H1 (cell line): ENCODE results near the gene TEAD1. TPM values are rescaled to one million over a fixed set of nuclear protein-coding genes. Genes with fewer than 3 reads are reported as not detected.

Experiments used
- BCL11A ChIP-seq, 2 experiments: IDR thresholded peaks; one replicate each; pipeline ENCODE4 v1.6.1; 2011; ENCODE audit warnings: low read depth in 2 of 2, low read length in 2 of 2, mild to moderate bottlenecking in 2 of 2
- CBX5 ChIP-seq: fragments of 300-800, 300-1000 bp; sonication (generic); IDR thresholded peaks from 2 replicates; pipeline ENCODE4 v1.7.1; 2016; ENCODE audit warnings: antibody characterized with exemption, low read length, low read depth
- EGR1 ChIP-seq: IDR thresholded peaks from 2 replicates; pipeline ENCODE4 v1.6.1; 2011; ENCODE audit warnings: low read depth, low read length, borderline replicate concordance
- HDAC2 ChIP-seq, 2 experiments: fragments of 300-600 bp in 1 of 2; sonication (generic) in 1 of 2; IDR thresholded peaks; 2 replicates each; pipeline ENCODE4 v1.6.1; 2011 to 2012; ENCODE audit warnings: low read depth in 2 of 2, low read length in 2 of 2, mild to moderate bottlenecking in 2 of 2, moderate library complexity in 2 of 2, borderline replicate concordance in 1 of 2, inconsistent platforms in 1 of 2
- HDAC6 ChIP-seq: IDR thresholded peaks from one replicate; pipeline ENCODE4 v1.7.1; 2012; ENCODE audit warnings: low read depth, mild to moderate bottlenecking, inconsistent platforms, low read length, moderate library complexity
- KDM1A ChIP-seq: fragments of 200-600, 300-600 bp; sonication (generic); IDR thresholded peaks from 2 replicates; pipeline ENCODE4 v1.7.1; 2016; ENCODE audit warnings: mild to moderate bottlenecking, low read length, borderline replicate concordance
- PHF8 ChIP-seq: fragments of 200-600 bp; sonication (generic); conservative IDR thresholded peaks from 2 replicates; pipeline ENCODE4 v1.7.1; 2012; ENCODE audit warnings: low read depth, mild to moderate bottlenecking, inconsistent platforms, low read length, moderate library complexity
- POLR2AphosphoS5 ChIP-seq: IDR thresholded peaks from 2 replicates; pipeline ENCODE4 v1.6.1; 2011; ENCODE audit warnings: low read depth, low read length
- RFX5 ChIP-seq: IDR thresholded peaks from 2 replicates; pipeline ENCODE4 v1.6.1; 2011; ENCODE audit warnings: low read depth, low read length, improper control_type of control experiment, borderline replicate concordance
- RNF2 ChIP-seq: fragments of 200-900, 300-1000 bp; sonication (generic); IDR thresholded peaks from 2 replicates; pipeline ENCODE4 v1.7.1; 2016; ENCODE audit warnings: borderline replicate concordance, low read depth, mild to moderate bottlenecking, antibody characterized with exemption, low read length; ENCODE audit not compliant: poor library complexity, severe bottlenecking; ENCODE audit errors: missing control alignments
- SP1 ChIP-seq: IDR thresholded peaks from 2 replicates; pipeline ENCODE4 v1.6.1; 2011; ENCODE audit warnings: low read depth, low read length
- ZNF274 ChIP-seq: IDR thresholded peaks from 2 replicates; pipeline ENCODE4 v1.7.0; 2012; ENCODE audit warnings: low read length, borderline replicate concordance; ENCODE audit errors: extremely low read depth
- polyA plus RNA-seq, 7 experiments: library from polyadenylated mRNA; depleted of rRNA in 3 of 7; stranded (reverse) in 5 of 7; unstranded in 2 of 7; fragments of >200 nt in 5 of 7; fragments of 200-250 nt in 2 of 7; gene quantifications; 1 replicate in 5 of 7; 2 replicates in 1 of 7; 4 replicates in 1 of 7; pipeline versions ENCODE4 v1.2.1 to v1.2.3, GENCODE V29; 2011 to 2013; ENCODE audit warnings: missing spikeins in 2 of 7, mixed read lengths in 2 of 7
- total RNA-seq: library from RNA; stranded (reverse); fragmentation: NEBNext Ultra II Directional; extraction: Animal tissue kit (Norgen Biotek cat#: 25700); gene quantifications from 2 replicates; pipeline ENCODE4 v1.2.1, GENCODE V29; 2021

The TEAD1 gene
- total and polyA plus RNA-seq, 2 of the 8 experiments (the other 6 are each of a cell fraction or from before 2014, with no cell fraction given): 15.6 to 67.4 TPM

DNA sequence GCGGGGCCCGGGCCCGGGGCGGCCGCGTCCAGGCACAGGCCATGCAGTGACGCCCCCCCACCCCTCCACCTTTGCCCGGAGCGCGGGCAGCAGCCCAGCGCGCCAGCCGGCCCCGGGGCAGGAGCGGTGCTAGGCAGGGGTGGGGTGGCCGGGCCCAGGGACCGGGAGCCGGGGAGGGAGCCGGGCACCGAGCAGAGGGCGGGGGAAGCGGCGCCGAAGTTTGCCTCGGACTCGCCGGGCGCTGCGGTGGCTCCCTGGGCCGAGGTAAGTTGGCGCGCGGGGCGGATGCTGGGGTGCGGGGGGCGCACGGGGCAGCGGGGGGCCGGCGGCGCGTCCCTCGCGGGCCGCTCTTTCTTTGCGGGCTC lies 332 bp downstream of the TEAD1 start (continued):
- TF ChIP-seq HDAC2 (IDR thresholded peaks at IDR 0.05; ENCODE audit: borderline replicate concordance in 1 of 2, low read depth in 2 of 2, low read length in 2 of 2) (0 out of 4 replicates have a peak, but pooled peaks of 1 of the 2 experiments have one; percentile 32), EGR1 (no peak), RFX5 (no peak), BCL11A (IDR thresholded peaks at IDR 0.05; ENCODE audit: low read depth in 2 of 2, low read length in 2 of 2) (no peak), RNF2 (no peak), PHF8 (0 out of 2 replicates have a peak, but pooled peaks have one; percentile 59), CBX5 (no peak), HDAC6 (no peak), KDM1A (no peak), POLR2AphosphoS5 (no peak), ZNF274 (no peak), SP1 (no peak)
